ENCODE data around the gene HLA-DRA. TPM values are rescaled to one million over a fixed set of nuclear protein-coding genes. Genes with fewer than 3 reads are reported as not detected.
"Not testable (repeated sequence)": the region's sequence is repeated elsewhere in the genome, so short reads cannot be mapped to it uniquely, and the experiment has no call there.

HLA-DRA gene
- polyA plus RNA-seq, 1 donor from 2014 or later: not detected

GRCh38 chr6:32432050-32432450, 7.6 kb upstream of the HLA-DRA start:
- Histone ChIP-seq H3K4me2 (ENCODE audit: low read length) (no peak overlapping the region), H3K36me3 (ENCODE audit: insufficient read depth, low read length) (no peaks in the 10 kb centered on the region), H3K9me3 (ENCODE audit: low read length) (no peaks in the 10 kb centered on the region), H3K4me3 (ENCODE audit: low read length) (no peak overlapping the region), H3K27me3 (ENCODE audit: insufficient read depth, low read depth, low read length) (no peaks in the 10 kb centered on the region), H3F3A (ENCODE audit: insufficient read depth, low read length, poor library complexity, severe bottlenecking) (no peaks in the 10 kb centered on the region), H3K79me2 (replicated peaks; ENCODE audit: insufficient read depth, low read length) (no peaks in the 10 kb centered on the region), H3K27ac (ENCODE audit: low read length) (no peak overlapping the region), H3K9me2 (ENCODE audit: insufficient read depth, low read length) (no peaks in the 10 kb centered on the region), H4K20me1 (ENCODE audit: insufficient read depth) (no peaks in the 10 kb centered on the region), H2AFZ (ENCODE audit: low read depth, low read length) (no peak overlapping the region), H3K9ac (ENCODE audit: low read length) (no peak overlapping the region)
- TF ChIP-seq POLR2AphosphoS5 (IDR thresholded peaks at IDR 0.05) (no peak), RAD21 (conservative IDR thresholded peaks at IDR 0.05) (peak; percentile 87), SMC3 (conservative IDR thresholded peaks at IDR 0.05; ENCODE audit: poor library complexity) (peak; percentile 93), EZH2 (IDR thresholded peaks at IDR 0.05; ENCODE audit: borderline replicate concordance, insufficient read depth, low read length, poor library complexity, severe bottlenecking) (no peak)
- TF ChIP-seq, protein P1, sequence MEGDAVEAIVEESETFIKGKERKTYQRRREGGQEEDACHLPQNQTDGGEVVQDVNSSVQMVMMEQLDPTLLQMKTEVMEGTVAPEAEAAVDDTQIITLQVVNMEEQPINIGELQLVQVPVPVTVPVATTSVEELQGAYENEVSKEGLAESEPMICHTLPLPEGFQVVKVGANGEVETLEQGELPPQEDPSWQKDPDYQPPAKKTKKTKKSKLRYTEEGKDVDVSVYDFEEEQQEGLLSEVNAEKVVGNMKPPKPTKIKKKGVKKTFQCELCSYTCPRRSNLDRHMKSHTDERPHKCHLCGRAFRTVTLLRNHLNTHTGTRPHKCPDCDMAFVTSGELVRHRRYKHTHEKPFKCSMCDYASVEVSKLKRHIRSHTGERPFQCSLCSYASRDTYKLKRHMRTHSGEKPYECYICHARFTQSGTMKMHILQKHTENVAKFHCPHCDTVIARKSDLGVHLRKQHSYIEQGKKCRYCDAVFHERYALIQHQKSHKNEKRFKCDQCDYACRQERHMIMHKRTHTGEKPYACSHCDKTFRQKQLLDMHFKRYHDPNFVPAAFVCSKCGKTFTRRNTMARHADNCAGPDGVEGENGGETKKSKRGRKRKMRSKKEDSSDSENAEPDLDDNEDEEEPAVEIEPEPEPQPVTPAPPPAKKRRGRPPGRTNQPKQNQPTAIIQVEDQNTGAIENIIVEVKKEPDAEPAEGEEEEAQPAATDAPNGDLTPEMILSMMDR (IDR thresholded peaks at IDR 0.05; ENCODE audit: poor library complexity, severe bottlenecking): peak; percentile 77

DNA sequence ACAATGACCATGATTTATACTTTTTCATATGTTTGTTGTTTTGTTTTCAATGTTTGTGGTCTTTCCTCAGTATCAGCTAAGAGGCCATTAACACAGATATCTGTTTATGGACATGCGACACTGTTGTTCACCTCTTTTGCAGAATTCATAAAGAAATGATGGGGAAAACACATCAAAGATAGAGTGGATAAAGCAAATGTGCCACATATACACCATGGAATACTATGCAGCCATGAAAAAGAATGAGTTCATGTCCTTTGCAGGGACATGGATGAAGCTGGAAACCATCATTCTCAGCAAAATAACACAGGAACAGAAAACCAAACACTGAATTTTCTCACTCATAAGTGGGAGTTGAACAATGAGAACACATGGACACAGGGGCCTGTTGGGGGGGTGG, 5.7 kb upstream of the HLA-DRA start:
- H3K27me3 ChIP-seq (ENCODE audit: insufficient read depth, low read depth, low read length); H3F3A ChIP-seq (ENCODE audit: insufficient read depth, low read length, poor library complexity, severe bottlenecking); H4K20me1 ChIP-seq (ENCODE audit: insufficient read depth); H3K4me3 ChIP-seq (ENCODE audit: low read length); H3K4me2 ChIP-seq (ENCODE audit: low read length); H3K27ac ChIP-seq (ENCODE audit: low read length); H3K9me2 ChIP-seq (ENCODE audit: insufficient read depth, low read length); H3K9ac ChIP-seq (ENCODE audit: low read length); H2AFZ ChIP-seq (ENCODE audit: low read depth, low read length); H3K79me2 ChIP-seq (replicated peaks; ENCODE audit: insufficient read depth, low read length); H3K36me3 ChIP-seq (ENCODE audit: insufficient read depth, low read length); H3K9me3 ChIP-seq (ENCODE audit: low read length): not testable (repeated sequence)

- H4K20me1 ChIP-seq (ENCODE audit: insufficient read depth): no peaks in the 10 kb centered on the region
- H3K9ac ChIP-seq (ENCODE audit: low read length): no peak overlapping the region
- TF ChIP-seq MXI1 (conservative IDR thresholded peaks at IDR 0.05; ENCODE audit: poor library complexity, severe bottlenecking): no peak
- no peak for TF ChIP-seq EZH2 (IDR thresholded peaks at IDR 0.05; ENCODE audit: borderline replicate concordance, insufficient read depth, low read length, poor library complexity, severe bottlenecking)
- TF ChIP-seq RAD21 (conservative IDR thresholded peaks at IDR 0.05): no peak
- no peak for TF ChIP-seq TAF1 (IDR thresholded peaks at IDR 0.05; ENCODE audit: low read depth)
- no peak for TF ChIP-seq SMC3 (conservative IDR thresholded peaks at IDR 0.05; ENCODE audit: poor library complexity)
- TF ChIP-seq, protein P2, sequence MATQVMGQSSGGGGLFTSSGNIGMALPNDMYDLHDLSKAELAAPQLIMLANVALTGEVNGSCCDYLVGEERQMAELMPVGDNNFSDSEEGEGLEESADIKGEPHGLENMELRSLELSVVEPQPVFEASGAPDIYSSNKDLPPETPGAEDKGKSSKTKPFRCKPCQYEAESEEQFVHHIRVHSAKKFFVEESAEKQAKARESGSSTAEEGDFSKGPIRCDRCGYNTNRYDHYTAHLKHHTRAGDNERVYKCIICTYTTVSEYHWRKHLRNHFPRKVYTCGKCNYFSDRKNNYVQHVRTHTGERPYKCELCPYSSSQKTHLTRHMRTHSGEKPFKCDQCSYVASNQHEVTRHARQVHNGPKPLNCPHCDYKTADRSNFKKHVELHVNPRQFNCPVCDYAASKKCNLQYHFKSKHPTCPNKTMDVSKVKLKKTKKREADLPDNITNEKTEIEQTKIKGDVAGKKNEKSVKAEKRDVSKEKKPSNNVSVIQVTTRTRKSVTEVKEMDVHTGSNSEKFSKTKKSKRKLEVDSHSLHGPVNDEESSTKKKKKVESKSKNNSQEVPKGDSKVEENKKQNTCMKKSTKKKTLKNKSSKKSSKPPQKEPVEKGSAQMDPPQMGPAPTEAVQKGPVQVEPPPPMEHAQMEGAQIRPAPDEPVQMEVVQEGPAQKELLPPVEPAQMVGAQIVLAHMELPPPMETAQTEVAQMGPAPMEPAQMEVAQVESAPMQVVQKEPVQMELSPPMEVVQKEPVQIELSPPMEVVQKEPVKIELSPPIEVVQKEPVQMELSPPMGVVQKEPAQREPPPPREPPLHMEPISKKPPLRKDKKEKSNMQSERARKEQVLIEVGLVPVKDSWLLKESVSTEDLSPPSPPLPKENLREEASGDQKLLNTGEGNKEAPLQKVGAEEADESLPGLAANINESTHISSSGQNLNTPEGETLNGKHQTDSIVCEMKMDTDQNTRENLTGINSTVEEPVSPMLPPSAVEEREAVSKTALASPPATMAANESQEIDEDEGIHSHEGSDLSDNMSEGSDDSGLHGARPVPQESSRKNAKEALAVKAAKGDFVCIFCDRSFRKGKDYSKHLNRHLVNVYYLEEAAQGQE (IDR thresholded peaks at IDR 0.05; ENCODE audit: borderline replicate concordance): no peak
- TF ChIP-seq, protein P1 (IDR thresholded peaks at IDR 0.05; ENCODE audit: poor library complexity, severe bottlenecking): no peak
- TF ChIP-seq POLR2AphosphoS5 (IDR thresholded peaks at IDR 0.05): no peak
- no peak for TF ChIP-seq EP300 (conservative IDR thresholded peaks at IDR 0.05; ENCODE audit: poor library complexity, severe bottlenecking)
- H3K4me2 ChIP-seq (ENCODE audit: low read length): no peak overlapping the region
- H3K79me2 ChIP-seq (replicated peaks; ENCODE audit: insufficient read depth, low read length): no peaks in the 10 kb centered on the region
- no peaks in the 10 kb centered on the region for H3F3A ChIP-seq (ENCODE audit: insufficient read depth, low read length, poor library complexity, severe bottlenecking)
- H3K27me3 ChIP-seq (ENCODE audit: insufficient read depth, low read depth, low read length): no peaks in the 10 kb centered on the region
- no peaks in the 10 kb centered on the region for H3K36me3 ChIP-seq (ENCODE audit: insufficient read depth, low read length)
- H3K9me2 ChIP-seq (ENCODE audit: insufficient read depth, low read length): no peaks in the 10 kb centered on the region
- no peak overlapping the region for H3K27ac ChIP-seq (ENCODE audit: low read length)
- H3K9me3 ChIP-seq (ENCODE audit: low read length): no peaks in the 10 kb centered on the region
- H2AFZ ChIP-seq (ENCODE audit: low read depth, low read length): no peak overlapping the region
- H3K4me3 ChIP-seq (ENCODE audit: low read length): no peak overlapping the region
Observed at GRCh38 chr6:32436186-32436585, 3.5 kb upstream of the HLA-DRA start.

Measured in neural cell (in vitro differentiated cells).